Keratinocyte (primary cell): ENCODE data around the gene DLGAP1. TPM values are rescaled to one million over a fixed set of nuclear protein-coding genes. Genes with fewer than 3 reads are reported as not detected.
A peak's percentile ranks its signal among the peaks of the same experiment; 100 is the strongest.

ENCODE experiments used
- DNase-seq: peaks from one replicate; pipeline ENCODE4 v3.0.0-alpha.2; 2011; ENCODE audit warnings: low read depth, missing footprints, low spot score
- FAIRE-seq: peaks from 2 replicates; lab custom pipeline; 2011; peaks lifted over from hg19 to GRCh38; lab: Jason Lieb, UNC
- H2AFZ ChIP-seq: 2 replicates; pipeline ENCODE4 v1.6.0; 2012; ENCODE audit warnings: low read length, control low read depth, inconsistent platforms; ENCODE audit not compliant: control insufficient read depth
- H3K27ac ChIP-seq: 2 replicates; pipeline ENCODE4 v1.5.1; 2011; ENCODE audit warnings: low read length; ENCODE audit not compliant: control insufficient read depth, insufficient read depth
- H3K27me3 ChIP-seq: 3 replicates; pipeline ENCODE4 v1.6.0; 2011; ENCODE audit warnings: low read length; ENCODE audit not compliant: control insufficient read depth, insufficient read depth; ENCODE audit errors: extremely low read depth
- H3K36me3 ChIP-seq, 2 experiments: 2 replicates in 1 of 2; 3 replicates in 1 of 2; pipeline ENCODE4 v1.5.1; 2011; ENCODE audit warnings: low read length in 2 of 2, mild to moderate bottlenecking in 1 of 2; ENCODE audit not compliant: control insufficient read depth in 2 of 2, insufficient read depth in 2 of 2; ENCODE audit errors: extremely low read depth in 1 of 2
- H3K4me1 ChIP-seq: 3 replicates; pipeline ENCODE4 v1.5.1; 2011; ENCODE audit warnings: low read length; ENCODE audit not compliant: control insufficient read depth, insufficient read depth; ENCODE audit errors: extremely low read depth
- H3K4me2 ChIP-seq: 3 replicates; pipeline ENCODE4 v1.6.0; 2011; ENCODE audit warnings: low read depth, low read length; ENCODE audit not compliant: control insufficient read depth, insufficient read depth; ENCODE audit errors: extremely low read depth
- H3K4me3 ChIP-seq, 3 experiments: fragments of 200-600 bp in 1 of 3; sonication (generic) in 1 of 3; 2 replicates in 2 of 3; 3 replicates in 1 of 3; pipeline ENCODE4 v1.5.1; 2011 to 2016; ENCODE audit warnings: low read length in 3 of 3, mild to moderate bottlenecking in 3 of 3, control low read depth in 2 of 3, inconsistent platforms in 1 of 3, low read depth in 1 of 3, mixed read lengths in 1 of 3, mixed run types in 1 of 3, moderate library complexity in 1 of 3; ENCODE audit not compliant: control insufficient read depth in 2 of 3, insufficient read depth in 2 of 3; ENCODE audit errors: extremely low read depth in 1 of 3
- H3K79me2 ChIP-seq: 2 replicates; pipeline ENCODE4 v1.6.0; 2012; ENCODE audit warnings: low read length; ENCODE audit not compliant: control insufficient read depth, insufficient read depth
- H3K9ac ChIP-seq: 3 replicates; pipeline ENCODE4 v1.6.0; 2011; ENCODE audit warnings: low read length; ENCODE audit not compliant: control insufficient read depth, insufficient read depth; ENCODE audit errors: extremely low read depth
- H3K9me1 ChIP-seq: 3 replicates; pipeline ENCODE4 v1.6.0; 2011; ENCODE audit warnings: low read length; ENCODE audit not compliant: control insufficient read depth, insufficient read depth; ENCODE audit errors: extremely low read depth
- H3K9me3 ChIP-seq: 2 replicates; pipeline ENCODE4 v1.5.1; 2012; ENCODE audit warnings: low read depth, low read length; ENCODE audit not compliant: control insufficient read depth
- H4K20me1 ChIP-seq: 3 replicates; pipeline ENCODE4 v1.6.0; 2011; ENCODE audit warnings: low read length; ENCODE audit not compliant: control insufficient read depth, insufficient read depth; ENCODE audit errors: extremely low read depth
- EZH2 ChIP-seq: IDR thresholded peaks from one replicate; pipeline ENCODE4 v1.6.1; 2012; ENCODE audit warnings: inconsistent platforms, mild to moderate bottlenecking, low read length, moderate library complexity
- dilution Hi-C: fragments of 300-500 bp; cut with MboI; formaldehyde crosslinking; loops from one replicate; pipeline ENCODE4 v1.7.0; 2020; ENCODE audit warnings: low sequenced_read_pairs; ENCODE audit not compliant: extremely low pct_ligation_motif_present
- polyA plus RNA-seq, 5 experiments: library from polyadenylated mRNA; depleted of rRNA in 3 of 5; stranded (reverse) in 3 of 5; stranded (forward) in 1 of 5; unstranded in 1 of 5; fragments of >200 nt; gene quantifications; 1 replicate in 1 of 5; 2 replicates in 3 of 5; 3 replicates in 1 of 5; pipeline versions ENCODE4 v1.2.1 to v1.2.3, GENCODE V29; 2011 to 2012; ENCODE audit warnings: missing spikeins in 2 of 5, low read depth in 1 of 5, low replicate concordance in 1 of 5
- TF ChIP-seq, protein P1 (sequence below), 3 experiments: IDR thresholded peaks in 1 of 3; conservative IDR thresholded peaks in 1 of 3; optimal IDR thresholded peaks in 1 of 3; 2 replicates in 2 of 3; 3 replicates in 1 of 3; pipeline versions ENCODE3 to v1.5.1; 2011; ENCODE audit warnings: low read length in 3 of 3, mild to moderate bottlenecking in 3 of 3, moderate library complexity in 2 of 3, control low read depth in 1 of 3, inconsistent platforms in 1 of 3; ENCODE audit not compliant: insufficient read depth in 2 of 3; ENCODE audit errors: extremely low read depth in 1 of 3

DLGAP1 gene
- polyA plus RNA-seq, 1 donor (not counting 4 experiments of a cell fraction or from before 2014, with no cell fraction given) = not detected

DNA sequence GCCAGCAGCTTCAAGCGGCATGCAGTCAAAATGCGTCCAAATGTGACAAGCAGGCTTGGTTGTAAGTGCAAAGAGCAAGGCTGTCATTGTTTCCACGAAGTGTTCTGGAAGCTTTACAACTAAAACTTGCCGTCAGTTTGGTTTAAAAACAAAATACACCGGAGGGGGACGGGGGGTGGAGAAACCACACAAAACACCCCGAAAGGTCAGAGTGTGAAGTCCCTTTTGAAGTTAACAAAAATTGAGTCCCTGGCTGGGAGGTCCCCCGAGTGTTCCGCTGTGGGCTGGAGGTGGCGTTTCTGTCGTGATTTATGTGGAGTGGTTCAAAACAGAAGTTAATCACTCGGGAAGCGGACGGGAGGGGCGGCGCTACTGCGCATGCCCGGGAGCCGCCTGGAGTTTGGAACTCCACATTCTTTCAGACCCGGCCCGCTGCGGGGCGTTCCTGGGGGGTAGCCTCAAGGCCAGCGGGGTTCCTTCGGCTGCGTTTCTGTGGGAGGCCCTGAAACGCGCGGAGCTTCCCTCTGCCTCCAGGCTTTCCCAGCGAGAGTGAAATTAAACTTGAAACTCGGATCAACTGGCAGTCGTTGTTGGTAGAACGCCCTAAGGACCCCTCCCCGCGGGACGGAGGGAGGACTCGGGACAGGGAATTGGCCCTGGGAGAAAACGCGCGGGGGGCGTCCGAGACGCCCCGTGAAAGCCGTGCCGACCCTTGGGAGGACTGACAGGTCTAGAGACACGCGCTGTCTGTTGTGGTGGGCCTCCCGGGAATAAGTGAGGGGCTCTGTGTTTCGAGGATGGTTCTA is 1003.7 kb downstream of the DLGAP1 start:
- FAIRE-seq = no peak

GRCh38 chr18:3450799-3451182 is 1004.3 kb downstream of the DLGAP1 start:
- no peak for FAIRE-seq
- Histone ChIP-seq H3K79me2 (peaks cover 58% of the 10 kb centered on the region), H3K36me3 (peaks cover 0 to 9% of the 10 kb centered on the region in 2 experiments)

More for the DNA sequence above, 1003.7 kb downstream of the DLGAP1 start:
- H3K4me1 ChIP-seq = peaks cover 34% of the 10 kb centered on the region
- H3K9me3 ChIP-seq = no peaks in the 10 kb centered on the region
- no peaks in the 10 kb centered on the region for H3K9me1 ChIP-seq
- no peaks in the 10 kb centered on the region for H3K27me3 ChIP-seq
- H3K36me3 ChIP-seq = peaks cover 5 to 15% of the 10 kb centered on the region in 2 experiments
- H4K20me1 ChIP-seq = peaks cover 15% of the 10 kb centered on the region
- H3K4me3 ChIP-seq = peak overlapping the region; percentile 94 to 100 (median 95)
- dilution Hi-C loops = loop anchor here (5.0 kb wide), 1 partner anchor 59 kb away; no protein-coding TSS in a partner anchor
- H3K79me2 ChIP-seq = peaks cover 64% of the 10 kb centered on the region
- TF ChIP-seq EZH2 = no peak
- H3K27ac ChIP-seq = peak overlapping the region; percentile 99
- H3K9ac ChIP-seq = peak overlapping the region; percentile 100
- no peak overlapping the region for H2AFZ ChIP-seq
- H3K4me2 ChIP-seq = peak overlapping the region; percentile 83
- no peak for DNase-seq

More at GRCh38 chr18:3450799-3451182, 1004.3 kb downstream of the DLGAP1 start:
- Histone ChIP-seq H3K27ac (peak overlapping the region; percentile 99), H3K4me3 (peak overlapping the region; percentile 94 to 100 (median 95)), H3K4me1 (peaks cover 33% of the 10 kb centered on the region), H3K9me3 (no peaks in the 10 kb centered on the region), H3K4me2 (peak overlapping the region; percentile 83), H4K20me1 (peaks cover 10% of the 10 kb centered on the region), H3K9ac (peak overlapping the region; percentile 100), H3K27me3 (no peaks in the 10 kb centered on the region), H3K9me1 (no peaks in the 10 kb centered on the region), H2AFZ (no peak overlapping the region)
- DNase-seq = no peak
- TF ChIP-seq EZH2 = no peak
- TF ChIP-seq, protein P1, sequence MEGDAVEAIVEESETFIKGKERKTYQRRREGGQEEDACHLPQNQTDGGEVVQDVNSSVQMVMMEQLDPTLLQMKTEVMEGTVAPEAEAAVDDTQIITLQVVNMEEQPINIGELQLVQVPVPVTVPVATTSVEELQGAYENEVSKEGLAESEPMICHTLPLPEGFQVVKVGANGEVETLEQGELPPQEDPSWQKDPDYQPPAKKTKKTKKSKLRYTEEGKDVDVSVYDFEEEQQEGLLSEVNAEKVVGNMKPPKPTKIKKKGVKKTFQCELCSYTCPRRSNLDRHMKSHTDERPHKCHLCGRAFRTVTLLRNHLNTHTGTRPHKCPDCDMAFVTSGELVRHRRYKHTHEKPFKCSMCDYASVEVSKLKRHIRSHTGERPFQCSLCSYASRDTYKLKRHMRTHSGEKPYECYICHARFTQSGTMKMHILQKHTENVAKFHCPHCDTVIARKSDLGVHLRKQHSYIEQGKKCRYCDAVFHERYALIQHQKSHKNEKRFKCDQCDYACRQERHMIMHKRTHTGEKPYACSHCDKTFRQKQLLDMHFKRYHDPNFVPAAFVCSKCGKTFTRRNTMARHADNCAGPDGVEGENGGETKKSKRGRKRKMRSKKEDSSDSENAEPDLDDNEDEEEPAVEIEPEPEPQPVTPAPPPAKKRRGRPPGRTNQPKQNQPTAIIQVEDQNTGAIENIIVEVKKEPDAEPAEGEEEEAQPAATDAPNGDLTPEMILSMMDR (optimal IDR thresholded peaks at IDR 0.05 in 1 of 3, IDR thresholded peaks at IDR 0.05 in 1 of 3, conservative IDR thresholded peaks at IDR 0.05 in 1 of 3; ENCODE audit: extremely low read depth in 1 of 3, insufficient read depth in 2 of 3, low read length in 3 of 3) = no peak
- dilution Hi-C loops = loop anchor here (5.0 kb wide), 1 partner anchor 58 kb away; no protein-coding TSS in a partner anchor
